Stimulated activated CD8-positive, alpha-beta memory T cell treated with anti-CD3 and anti-CD28 coated beads, Interleukin-12 subunit alpha, Interleukin-12 subunit beta, amount 100 ng/mL, for 24 hours (primary cell): ENCODE results near the gene SLC30A4.
"Not testable (repeated sequence)": the region's sequence is repeated elsewhere in the genome, so short reads cannot be mapped to it uniquely, and the experiment has no call there.

ENCODE experiments used
- DNase-seq: peaks from one replicate; pipeline ENCODE4 v3.0.0-alpha.2; 2020; ENCODE audit errors: extremely low read depth

Gene SLC30A4

DNA sequence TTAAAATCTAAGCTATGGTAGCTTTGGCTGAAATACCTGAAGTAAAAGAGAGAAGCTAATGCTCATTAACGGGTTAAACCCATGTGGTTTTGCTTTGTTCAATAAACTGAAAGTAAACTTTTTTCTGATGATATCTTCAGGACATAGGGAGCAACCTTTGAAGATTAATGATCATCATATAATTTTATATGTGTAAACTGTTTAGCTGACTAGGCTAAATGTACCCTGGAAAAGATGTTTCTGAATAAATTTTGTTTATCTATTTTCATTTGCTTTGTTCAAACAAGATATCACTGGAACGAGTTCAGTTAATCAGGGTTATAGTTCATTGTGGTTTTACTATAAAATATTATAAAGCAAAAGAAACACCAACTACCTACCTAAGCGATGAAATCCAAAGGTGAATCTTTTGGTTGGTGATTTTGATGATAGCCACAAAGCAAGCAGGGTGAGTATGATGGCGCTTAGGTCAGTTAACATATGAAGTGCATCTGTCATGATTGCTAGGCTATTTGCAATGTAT lies 11.7 kb downstream of the SLC30A4 start:
- no peak for DNase-seq

DNA sequence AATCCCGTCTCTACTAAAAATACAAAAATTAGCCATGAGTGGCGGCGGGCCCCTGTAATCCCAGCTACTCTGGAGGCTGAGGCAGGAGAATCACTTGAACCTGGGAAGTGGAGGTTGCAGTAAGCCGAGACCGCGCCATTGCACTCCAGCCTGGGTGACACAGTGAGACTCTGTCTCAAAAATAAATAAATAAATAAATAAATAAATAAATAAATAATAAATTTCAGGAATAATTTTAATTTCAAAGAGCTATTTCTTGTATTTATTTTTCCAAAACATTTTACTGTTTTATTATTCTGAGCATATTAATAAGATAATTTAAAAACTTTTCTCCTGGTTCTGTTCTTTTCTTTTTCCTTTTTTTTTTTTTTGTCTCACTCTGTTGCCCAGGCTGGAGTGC lies 15.4 kb downstream of the SLC30A4 start:
- DNase-seq: not testable (repeated sequence)

DNA sequence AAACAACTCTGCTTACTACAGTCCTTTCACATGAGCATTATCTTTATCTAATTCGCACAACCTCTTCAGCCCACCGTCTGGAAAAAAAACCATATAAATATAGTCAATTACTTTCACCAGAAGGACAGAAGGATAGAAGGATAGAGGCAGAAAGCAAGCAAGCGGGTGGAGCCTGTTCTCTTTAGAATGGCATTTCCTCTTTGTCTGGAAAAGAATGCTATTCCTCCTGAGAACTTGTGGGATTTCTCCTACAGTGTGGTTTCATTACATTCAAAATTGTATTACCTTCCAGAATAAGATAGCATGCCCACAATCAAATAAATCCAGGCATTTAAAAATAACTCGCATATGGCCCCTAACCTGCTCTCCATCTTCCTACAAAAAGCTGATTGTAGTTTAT lies 23.1 kb downstream of the SLC30A4 start:
- no peak for DNase-seq

DNA sequence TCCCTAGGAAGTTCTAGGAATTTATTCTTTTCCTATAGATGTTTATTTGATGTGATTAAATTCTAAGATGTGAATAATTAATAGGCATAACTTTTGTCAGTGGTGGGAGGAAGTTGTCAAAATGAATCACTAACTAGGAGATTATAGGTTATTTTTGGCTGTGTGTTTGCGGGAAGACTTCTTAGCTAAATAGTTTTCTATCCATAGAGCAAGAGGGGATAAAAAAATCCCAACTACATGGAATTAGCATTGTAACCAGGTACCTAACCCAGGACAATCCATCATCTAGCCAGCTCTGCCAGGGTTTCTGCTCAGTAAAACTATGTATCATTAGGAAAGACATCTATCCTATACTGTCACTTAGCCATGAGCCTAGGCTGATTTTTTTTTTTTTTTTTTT lies 23.9 kb downstream of the SLC30A4 start:
- no peak for DNase-seq

DNA sequence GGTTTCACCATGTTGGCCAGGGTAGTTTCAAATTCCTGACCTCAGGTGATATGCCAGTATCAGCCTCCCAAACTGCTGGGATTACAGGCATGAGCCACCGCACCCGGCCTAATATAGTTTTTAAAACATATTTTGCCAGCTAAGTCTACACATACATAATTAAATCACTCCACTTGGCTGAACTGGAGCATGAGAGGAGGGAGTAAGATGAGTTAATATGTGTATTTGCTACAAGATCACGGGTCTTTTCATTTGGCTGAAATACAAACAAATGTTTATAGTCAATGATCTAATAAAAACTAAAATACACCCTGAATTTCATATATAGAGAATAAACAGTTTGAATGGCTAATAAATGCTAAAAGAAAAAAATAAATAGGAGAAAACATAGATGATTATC lies 25.3 kb downstream of the SLC30A4 start:
- no peak for DNase-seq

DNA sequence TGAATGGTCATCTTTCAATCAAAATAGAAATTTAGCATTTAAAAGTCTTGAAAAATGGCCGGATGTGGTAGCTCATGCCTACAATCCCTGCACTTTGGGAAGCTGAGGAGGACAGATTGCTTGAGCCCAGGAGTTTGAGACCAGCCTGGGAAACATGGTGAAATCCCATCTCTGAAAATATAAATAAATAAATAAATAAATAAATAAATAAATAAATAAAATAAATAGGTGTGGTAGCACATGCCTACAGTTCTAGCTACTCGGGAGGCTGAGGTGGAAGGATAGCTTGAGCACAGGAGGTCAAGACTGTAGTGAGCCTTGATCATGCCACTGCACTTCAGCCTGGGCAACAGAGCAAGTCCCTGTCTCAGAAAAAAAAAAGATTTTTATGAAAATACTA lies 25.9 kb downstream of the SLC30A4 start:
- no peak for DNase-seq

DNA sequence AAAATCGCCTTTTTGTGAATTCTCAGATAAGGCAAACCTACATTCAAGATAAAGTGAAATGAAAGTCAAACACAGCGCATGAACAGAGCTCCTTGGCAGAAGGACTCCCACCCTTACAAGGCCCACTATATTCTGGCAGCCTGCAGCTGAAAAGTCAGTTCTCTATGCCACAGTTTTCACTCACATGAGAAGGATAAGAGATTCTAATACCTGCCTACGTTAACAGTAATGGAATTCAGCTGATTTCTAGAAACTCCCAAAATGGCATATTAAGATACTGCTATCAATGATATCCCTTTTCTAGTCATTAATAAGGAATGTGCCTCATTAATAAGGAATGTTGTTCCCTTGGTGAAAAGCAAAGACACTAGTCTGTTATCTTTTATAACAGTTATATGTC lies 27.0 kb downstream of the SLC30A4 start:
- no peak for DNase-seq

DNA sequence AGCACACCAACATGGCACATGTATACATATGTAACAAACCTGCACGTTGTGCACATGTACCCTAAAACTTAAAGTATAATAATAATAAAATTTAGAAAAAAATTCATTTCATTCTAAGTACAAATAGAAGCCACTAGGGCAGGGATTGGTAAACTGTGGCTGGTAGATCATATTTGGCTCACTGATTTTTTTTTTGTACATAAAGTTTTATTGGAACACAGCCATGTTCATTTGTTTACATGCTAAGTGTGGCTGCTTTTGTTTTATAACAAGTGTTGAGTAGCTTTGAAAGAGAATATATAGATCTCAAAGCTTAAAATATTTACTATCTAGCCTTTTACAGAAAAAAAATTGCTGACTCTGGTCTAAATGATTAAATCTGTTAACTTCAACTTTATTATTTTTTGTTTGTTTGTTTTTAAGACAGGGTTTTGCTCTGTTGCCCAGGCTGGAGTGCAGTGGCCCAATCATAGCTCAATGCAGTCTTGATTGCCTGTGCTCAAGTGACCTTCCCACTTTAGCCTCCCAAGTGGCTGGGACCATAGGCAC lies 32.8 kb downstream of the SLC30A4 start:
- no peak for DNase-seq

DNA sequence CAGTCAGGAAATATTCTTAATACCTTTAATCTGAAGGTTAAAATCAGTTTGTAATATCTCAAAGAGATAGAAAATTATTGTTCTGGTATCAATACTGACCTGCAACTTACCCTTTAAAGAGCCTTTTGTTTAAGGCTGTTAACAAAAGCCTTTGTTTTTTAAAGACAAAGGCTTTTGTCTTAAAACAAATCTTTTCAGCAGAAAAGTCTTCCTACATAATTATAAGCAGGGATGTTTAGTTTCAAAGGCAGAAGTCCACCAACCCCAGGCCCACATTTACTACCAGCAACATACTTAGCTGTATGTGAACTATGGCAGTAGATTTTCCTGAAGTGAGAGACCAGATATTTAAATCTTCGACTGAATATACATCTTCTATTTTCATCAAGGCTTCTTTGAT lies 36.2 kb downstream of the SLC30A4 start:
- DNase-seq: no peak

DNA sequence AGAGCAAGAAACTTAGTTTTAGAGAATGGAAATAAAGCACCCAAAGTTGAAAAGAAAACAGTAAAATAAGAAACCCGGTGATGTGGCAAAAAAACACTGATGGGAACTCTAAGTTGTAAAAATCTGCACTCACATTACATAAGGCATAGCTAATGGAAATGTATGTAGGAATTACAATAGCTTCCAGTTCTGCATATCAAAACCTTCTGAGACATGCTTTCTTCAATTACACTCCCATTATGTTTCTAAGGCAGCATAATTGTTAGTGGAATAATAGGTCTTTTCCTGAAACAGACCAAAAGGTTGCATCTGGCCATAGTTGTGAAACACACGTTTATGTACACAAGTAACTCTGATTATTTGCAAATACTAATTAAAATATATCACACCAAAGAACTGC lies 41.4 kb downstream of the SLC30A4 start:
- DNase-seq: no peak

DNA sequence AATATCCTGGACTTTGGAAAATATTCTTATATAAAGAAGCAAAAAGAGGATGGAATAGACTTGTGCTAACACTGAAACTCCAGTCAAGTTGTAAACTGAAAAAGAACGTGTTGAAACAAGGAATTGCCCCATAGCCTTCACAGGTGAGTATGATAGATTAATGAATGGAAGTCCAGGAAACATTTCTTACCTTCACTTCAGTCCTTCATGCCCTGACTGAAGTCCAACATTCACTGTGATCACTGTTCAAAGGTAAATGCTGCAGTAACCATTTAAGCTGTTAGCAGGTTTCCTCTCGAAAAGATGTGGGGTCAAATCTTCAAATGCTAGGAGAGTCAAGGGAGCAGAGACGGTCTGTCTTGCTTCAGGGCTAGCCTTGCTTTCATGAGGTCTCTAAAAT lies 46.1 kb downstream of the SLC30A4 start:
- DNase-seq: no peak

DNA sequence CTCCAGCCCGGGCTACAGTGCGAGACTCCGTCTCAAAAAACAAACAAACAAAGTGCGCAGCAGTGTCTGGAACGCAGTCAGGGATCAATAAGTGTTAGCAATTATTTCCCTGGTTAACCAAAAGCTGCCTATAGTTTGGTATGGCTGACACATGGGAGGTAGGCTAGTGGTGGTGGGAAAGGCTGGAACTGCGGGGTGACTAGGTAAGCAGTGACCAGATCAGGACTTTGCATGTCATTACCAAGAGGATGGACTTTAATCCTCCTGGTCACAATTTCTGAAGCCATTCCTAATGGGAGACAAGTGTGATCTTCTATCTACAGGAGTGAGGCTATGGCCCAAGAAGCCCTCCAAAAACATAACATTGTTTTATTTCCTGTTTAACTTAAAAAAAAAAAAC lies 47.8 kb downstream of the SLC30A4 start:
- no peak for DNase-seq

DNA sequence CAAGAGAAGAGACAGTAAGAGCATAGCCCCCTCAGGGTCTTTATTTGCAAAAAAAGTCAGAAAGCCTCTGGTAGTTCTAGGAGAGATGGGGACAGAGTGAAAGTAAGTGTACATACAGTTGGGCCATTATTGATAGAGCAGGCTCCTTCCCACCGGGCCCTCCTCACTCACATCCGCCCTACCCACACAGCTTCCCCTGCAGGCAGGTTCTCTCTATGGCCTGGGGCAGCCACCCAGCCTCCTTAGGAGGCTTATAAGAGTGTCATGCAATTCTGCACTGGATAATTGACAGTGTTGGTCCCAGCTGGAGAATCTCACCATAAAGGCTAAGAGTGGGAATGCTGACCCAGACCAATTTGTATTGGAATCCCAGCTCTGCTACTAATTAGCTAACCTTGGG lies 49.5 kb downstream of the SLC30A4 start:
- no peak for DNase-seq

DNA sequence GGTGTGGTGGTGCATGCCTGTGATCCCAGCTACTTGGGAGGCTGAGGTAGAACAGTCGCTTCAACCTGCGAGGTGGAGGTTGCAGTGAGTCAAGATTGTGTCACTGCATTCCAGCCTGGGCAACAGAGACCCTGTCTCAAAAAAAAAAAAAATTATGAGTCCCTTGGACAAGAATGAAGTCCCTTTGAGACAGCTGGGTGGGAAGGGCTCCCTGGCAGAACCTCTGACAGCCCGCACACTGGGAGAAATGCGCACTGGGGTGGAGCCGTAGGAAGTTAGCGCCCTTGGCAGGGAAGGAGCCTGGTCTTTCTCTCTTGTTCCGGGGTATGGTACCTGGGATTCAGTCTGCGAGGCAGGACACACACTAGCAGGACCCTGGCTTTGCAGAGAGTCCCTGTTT lies 51.4 kb downstream of the SLC30A4 start:
- no peak for DNase-seq

DNA sequence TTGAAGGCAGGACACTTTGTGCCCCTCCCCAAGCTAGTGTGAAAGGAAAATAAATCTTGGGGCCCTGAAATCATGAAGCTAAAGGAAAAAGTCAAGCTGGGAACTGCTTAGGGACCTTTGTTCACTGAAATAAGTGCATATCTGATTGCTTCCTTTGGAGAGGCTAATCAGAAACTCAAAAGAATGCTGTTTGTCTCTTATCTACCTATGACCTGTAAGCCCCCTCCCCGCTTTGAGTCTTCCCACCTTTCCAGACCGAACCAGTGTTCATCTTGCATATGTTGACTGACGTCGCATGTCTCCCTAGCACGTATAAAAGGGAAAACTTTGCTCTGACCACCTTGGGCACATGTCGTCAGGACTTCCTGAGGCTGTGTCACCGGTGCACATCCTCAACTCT lies 53.1 kb downstream of the SLC30A4 start:
- no peak for DNase-seq

DNA sequence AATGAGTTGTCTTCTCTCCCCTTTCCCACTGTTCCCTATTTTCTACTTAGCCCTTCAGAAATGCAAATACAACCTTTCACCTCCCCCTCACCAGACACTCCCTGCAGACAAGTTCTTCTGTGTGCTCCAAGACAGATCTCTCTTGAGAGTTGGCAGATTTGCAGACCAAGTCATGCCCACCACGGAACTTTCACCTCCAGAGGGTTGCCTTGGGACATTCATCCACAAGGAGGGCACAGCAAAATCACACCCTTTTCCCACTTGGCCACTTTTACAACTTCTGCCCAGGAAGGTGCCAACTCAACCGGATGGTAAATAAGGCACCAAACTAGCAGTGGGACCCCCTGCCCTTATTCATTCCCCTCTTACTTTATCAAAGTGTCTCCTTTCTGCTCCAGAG lies 53.5 kb downstream of the SLC30A4 start:
- no peak for DNase-seq

DNA sequence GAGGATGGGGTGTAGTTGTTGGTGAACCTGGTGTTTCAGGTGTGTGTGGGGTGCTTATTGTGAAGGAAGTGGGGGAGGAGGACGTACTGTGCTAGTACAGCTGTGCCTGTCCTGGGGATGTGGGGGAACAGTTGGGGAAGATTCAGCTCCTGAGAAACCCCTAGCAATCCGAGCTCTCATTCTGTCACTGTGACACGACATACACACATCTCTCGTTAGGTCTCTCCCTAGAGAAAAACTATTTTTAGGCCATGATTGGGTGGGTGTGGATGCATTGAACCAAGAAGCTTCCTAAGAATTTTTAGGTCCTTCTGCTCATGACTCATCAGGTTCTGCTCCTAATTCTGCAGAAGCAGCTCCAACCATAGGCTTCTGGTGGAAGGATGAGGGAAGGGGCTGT lies 54.3 kb downstream of the SLC30A4 start:
- no peak for DNase-seq

DNA sequence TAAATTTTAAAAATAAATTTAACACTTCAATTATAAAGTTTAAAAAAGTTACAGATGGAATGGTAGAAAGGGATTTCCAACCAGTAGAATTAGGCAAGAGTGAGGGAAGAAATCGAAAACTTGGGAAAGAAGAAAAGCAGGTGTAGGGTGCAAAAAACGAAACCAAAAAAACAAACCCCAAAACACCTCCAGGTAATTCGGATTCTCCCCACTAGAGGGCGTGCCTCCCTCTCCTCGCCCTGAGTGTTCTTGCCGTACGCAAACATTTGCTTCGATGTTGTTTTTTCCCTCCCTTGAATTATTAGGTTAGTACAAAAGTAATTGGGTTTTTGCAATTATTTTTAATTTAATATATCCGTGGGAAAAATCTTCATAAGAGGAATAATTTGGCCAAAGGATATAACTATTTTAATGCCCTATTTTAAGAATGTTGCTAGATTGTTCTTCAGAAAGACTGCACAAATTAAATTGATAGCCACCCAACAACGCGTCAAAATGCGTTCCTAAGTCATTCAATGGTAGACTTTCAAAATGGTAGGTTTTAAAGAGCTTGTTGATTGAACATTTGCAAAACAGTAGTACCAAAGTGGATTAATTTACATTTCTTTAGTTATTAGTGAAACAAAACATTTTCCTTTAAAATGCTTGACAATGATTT lies 63.7 kb downstream of the SLC30A4 start:
- peak; percentile 51 for DNase-seq

DNA sequence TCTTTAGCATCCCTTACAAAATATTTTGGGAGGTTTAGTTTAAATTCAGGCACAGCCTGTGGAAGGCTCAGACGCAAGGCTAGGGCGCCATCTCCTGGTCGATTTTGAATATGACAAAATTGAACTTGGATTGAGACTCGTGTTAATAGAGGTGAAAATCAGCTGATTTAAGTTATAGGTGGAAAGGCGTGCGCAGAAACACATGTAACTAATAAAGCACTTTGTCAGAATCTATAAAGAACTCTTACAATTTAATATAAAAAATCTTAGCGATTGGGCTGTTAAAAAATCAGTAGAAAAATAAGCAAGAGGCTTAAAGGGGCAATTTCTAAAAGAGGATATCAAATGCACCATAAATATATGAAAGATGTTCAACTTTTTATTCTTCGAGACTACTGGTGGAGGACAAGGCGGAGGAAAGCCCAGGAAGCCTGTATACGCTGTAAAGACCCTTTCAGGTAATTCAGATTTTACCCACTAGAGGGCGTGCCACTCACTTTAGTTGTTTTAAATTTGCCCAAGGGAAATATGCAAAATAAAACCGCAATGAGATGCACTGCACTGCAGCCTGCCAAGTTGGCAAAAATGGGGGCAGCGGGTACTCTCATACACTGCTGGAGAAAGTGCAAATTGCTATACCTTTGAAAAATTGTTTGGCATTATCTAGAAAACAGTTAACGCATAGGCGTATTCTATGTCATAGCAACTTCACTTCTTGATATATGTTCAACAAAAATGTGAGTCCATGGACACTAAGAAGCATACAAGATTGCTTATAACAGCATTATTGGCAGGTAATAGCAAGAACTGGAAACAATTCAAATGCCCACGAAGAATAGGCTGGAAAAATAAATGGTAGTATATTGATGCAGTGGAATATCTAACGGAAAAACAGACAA lies 64.7 kb downstream of the SLC30A4 start:
- DNase-seq: peak; percentile 28

DNA sequence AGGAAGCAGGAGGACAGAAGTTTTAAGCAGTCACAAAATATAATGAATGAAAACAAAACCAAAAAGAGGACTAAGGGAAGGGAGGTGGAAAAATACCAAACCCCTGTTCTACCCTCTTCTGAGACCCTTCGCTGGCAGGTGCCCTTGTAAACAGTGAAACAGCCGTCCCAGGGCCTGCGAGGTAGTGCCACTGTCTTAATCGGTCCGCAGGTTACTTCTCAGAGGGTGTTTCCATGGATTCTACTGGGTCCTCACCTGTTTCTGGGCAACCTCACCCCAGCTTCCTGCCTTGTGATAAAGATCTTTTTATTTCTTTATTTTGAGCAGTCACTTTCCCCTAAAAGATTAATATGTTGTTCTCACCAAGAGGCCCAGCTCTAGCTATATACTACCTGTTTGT lies 65.3 kb downstream of the SLC30A4 start:
- DNase-seq: no peak

DNA sequence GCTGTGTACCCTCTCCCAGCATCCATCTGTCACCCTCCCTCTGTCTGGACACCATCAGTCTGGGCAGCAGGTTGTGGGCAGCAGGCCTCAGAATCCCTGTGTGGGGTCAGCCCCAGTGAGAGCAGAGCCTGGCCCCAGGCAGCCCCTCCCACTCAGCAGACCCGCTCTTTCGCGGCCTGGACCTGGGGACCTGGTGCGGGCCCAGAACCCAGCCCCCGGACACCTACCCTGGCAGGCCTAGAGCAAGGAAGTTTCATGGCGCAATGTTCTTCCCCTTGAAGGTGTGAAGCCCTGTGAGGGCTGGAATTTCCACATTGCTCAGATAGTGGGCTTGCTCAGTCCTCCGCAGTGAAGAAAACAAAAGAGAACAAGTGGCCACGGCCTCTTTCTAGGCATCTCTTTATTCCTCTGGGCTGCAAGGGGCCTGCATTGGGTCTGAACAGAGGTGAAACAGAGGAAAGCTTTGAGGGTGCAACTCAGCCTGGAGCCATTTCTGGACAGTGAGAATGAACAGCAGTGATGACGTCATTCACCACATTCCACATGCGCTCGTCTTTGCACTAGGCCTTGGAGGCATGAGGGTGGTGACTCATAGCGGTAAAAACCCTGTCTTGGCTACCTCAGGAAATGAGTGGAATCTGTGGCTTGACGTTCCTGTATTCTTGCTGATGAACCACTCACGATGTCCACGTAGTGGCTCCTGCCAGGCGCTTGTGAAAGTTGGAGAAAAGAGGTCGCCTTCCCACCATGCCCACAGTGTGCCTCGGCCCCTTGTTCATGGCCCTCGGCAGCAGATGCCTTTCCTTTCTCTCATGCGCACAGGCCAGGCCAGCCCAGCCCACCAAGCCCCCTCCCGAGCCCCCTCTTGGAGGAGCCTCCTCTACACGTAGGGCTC lies 66.1 kb downstream of the SLC30A4 start:
- DNase-seq: peak; percentile 25

DNA sequence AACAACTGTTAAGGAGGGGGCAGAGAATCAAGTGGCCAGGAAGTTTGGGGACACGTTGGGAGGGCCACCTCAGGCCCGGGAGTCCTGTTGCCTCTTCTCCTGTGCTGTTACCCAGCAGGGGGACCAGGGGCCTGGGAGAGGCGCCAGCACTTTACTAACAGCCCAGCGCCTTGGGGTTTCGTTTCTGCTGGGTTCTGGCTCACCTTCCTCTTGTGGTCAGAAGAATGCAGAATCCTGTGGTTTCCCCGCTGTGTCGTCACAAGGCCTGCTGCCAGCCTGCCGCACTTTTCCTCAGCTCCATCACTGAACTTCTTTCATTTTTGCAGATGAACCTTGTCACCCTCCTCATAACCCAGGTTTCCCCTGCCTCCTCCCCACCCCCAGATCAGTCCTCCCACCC lies 67.7 kb downstream of the SLC30A4 start:
- DNase-seq: peak; percentile 31
